Hepatocyte (in vitro differentiated cells): ENCODE results near the gene PALLD. TPM values are rescaled to one million over a fixed set of nuclear protein-coding genes. Genes with fewer than 3 reads are reported as not detected.

Experiments used
- DNase-seq: peaks from one replicate; pipeline ENCODE4 v3.0.0-alpha.2; 2016; ENCODE audit warnings: low spot score
- H2AFZ ChIP-seq: fragments of 200-600 bp; sonication (generic); 2 replicates; pipeline ENCODE4 v1.6.0; 2016; ENCODE audit warnings: antibody characterized with exemption, mild to moderate bottlenecking
- H3K27ac ChIP-seq: fragments of 200-600 bp; sonication (generic); 2 replicates; pipeline ENCODE4 v1.5.1; 2016; ENCODE audit warnings: mild to moderate bottlenecking
- H3K27me3 ChIP-seq: fragments of 200-600 bp; sonication (generic); 2 replicates; pipeline ENCODE4 v1.6.1; 2016
- H3K36me3 ChIP-seq: fragments of 200-600 bp; sonication (generic); replicated peaks from 2 replicates; pipeline ENCODE4 v1.5.1; 2016; ENCODE audit warnings: low read depth; ENCODE audit not compliant: insufficient read depth
- H3K4me1 ChIP-seq: fragments of 200-600 bp; sonication (generic); 2 replicates; pipeline ENCODE4 v1.5.1; 2016; ENCODE audit warnings: mild to moderate bottlenecking, moderate library complexity; ENCODE audit not compliant: insufficient read depth
- H3K4me2 ChIP-seq: fragments of 200-600 bp; sonication (generic); 2 replicates; pipeline ENCODE4 v1.6.0; 2016
- H3K4me3 ChIP-seq: fragments of 200-600 bp; sonication (generic); 2 replicates; pipeline ENCODE4 v1.5.1; 2016; ENCODE audit warnings: mild to moderate bottlenecking
- H3K79me2 ChIP-seq: fragments of 200-600 bp; sonication (generic); 2 replicates; pipeline ENCODE4 v1.6.0; 2017; ENCODE audit warnings: mild to moderate bottlenecking
- H3K9me2 ChIP-seq: fragments of 200-600 bp; sonication (generic); replicated peaks from 2 replicates; pipeline ENCODE4 v1.6.0; 2017; ENCODE audit warnings: mild to moderate bottlenecking; ENCODE audit not compliant: insufficient read depth
- H3K9me3 ChIP-seq: fragments of 200-600 bp; sonication (generic); 2 replicates; pipeline ENCODE4 v1.5.1; 2016; ENCODE audit warnings: low read depth, mild to moderate bottlenecking
- H4K20me1 ChIP-seq: fragments of 200-600 bp; sonication (generic); 2 replicates; pipeline ENCODE4 v1.6.0; 2016; ENCODE audit warnings: mild to moderate bottlenecking; ENCODE audit not compliant: insufficient read depth, poor library complexity, severe bottlenecking
- CTCF ChIP-seq: fragments of 200-600 bp; sonication (generic); IDR thresholded peaks from 2 replicates; pipeline ENCODE4 v1.5.1; 2016; ENCODE audit warnings: antibody characterized with exemption, mild to moderate bottlenecking; ENCODE audit not compliant: poor library complexity
- EZH2 ChIP-seq: fragments of 200-600 bp; sonication (generic); IDR thresholded peaks from 2 replicates; pipeline ENCODE4 v1.6.1; 2016; ENCODE audit warnings: antibody characterized with exemption, mild to moderate bottlenecking, borderline replicate concordance
- EZH2phosphoT487 ChIP-seq: fragments of 200-600 bp; sonication (generic); IDR thresholded peaks from one replicate; pipeline ENCODE4 v1.6.1; 2018; ENCODE audit warnings: antibody characterized with exemption, mild to moderate bottlenecking, low read depth, moderate library complexity; ENCODE audit not compliant: unreplicated experiment, severe bottlenecking
- WGBS: methylation state at CpG from one replicate; pipeline ENCODE4 v1.1.6; 2016; ENCODE audit warnings: low lambda C conversion rate; ENCODE audit errors: missing lambda C conversion rate; 5-methylcytosine and 5-hydroxymethylcytosine counted together
- polyA plus RNA-seq: library from polyadenylated mRNA; unstranded; fragments of >200 nt; fragmentation: Nextera tagmentation; extraction: Ambion mirVana; gene quantifications from 2 replicates; pipeline ENCODE4 v1.2.1, GENCODE V29; 2016
- total RNA-seq: library from RNA; depleted of rRNA; stranded (reverse); fragments of >200 nt; gene quantifications from 2 replicates; pipeline ENCODE4 v1.2.3, GENCODE V29; 2014

PALLD gene
- total and polyA plus RNA-seq, 2 experiments from 2014 or later, result 82.7 to 85.2 TPM

GRCh38 chr4:168794092-168794707 is 297.3 kb downstream of the PALLD start:
- Histone ChIP-seq H4K20me1 (no peaks in the 10 kb centered on the region), H3K9me2 (no peaks in the 10 kb centered on the region), H3K4me1 (peaks cover 23% of the 10 kb centered on the region), H3K4me2 (no peak overlapping the region), H3K79me2 (no peaks in the 10 kb centered on the region), H3K27me3 (no peaks in the 10 kb centered on the region), H3K9me3 (no peaks in the 10 kb centered on the region), H3K36me3 (no peaks in the 10 kb centered on the region), H3K27ac (peak overlapping the region; percentile 87), H3K4me3 (no peak overlapping the region), H2AFZ (no peak overlapping the region)
- WGBS, result 88% methylated on average over 20 of the region's 20 CpGs
- TF ChIP-seq CTCF (no peak), EZH2phosphoT487 (no peak), EZH2 (no peak)
- no peak for DNase-seq

GRCh38 chr4:168794881-168795280 is 298.0 kb downstream of the PALLD start:
- Histone ChIP-seq H3K4me2 (no peak overlapping the region), H3K27me3 (no peaks in the 10 kb centered on the region), H2AFZ (no peak overlapping the region), H3K4me1 (peaks cover 23% of the 10 kb centered on the region), H3K4me3 (no peak overlapping the region), H3K27ac (peak overlapping the region; percentile 87), H4K20me1 (no peaks in the 10 kb centered on the region), H3K79me2 (no peaks in the 10 kb centered on the region), H3K36me3 (no peaks in the 10 kb centered on the region), H3K9me3 (no peaks in the 10 kb centered on the region), H3K9me2 (no peaks in the 10 kb centered on the region)
- 88% methylated on average over 3 of the region's 3 CpGs for WGBS
- DNase-seq, result no peak
- no peak for TF ChIP-seq EZH2
- TF ChIP-seq CTCF, result no peak
- TF ChIP-seq EZH2phosphoT487, result no peak

GRCh38 chr4:168795346-168795745 is 298.5 kb downstream of the PALLD start:
- Histone ChIP-seq H3K79me2 (no peaks in the 10 kb centered on the region), H3K4me3 (no peak overlapping the region), H2AFZ (no peak overlapping the region), H3K27ac (peak overlapping the region; percentile 87), H3K9me3 (no peaks in the 10 kb centered on the region), H3K4me1 (peaks cover 23% of the 10 kb centered on the region), H3K27me3 (no peaks in the 10 kb centered on the region), H3K4me2 (no peak overlapping the region), H3K9me2 (no peaks in the 10 kb centered on the region), H3K36me3 (no peaks in the 10 kb centered on the region), H4K20me1 (no peaks in the 10 kb centered on the region)
- 88% methylated on average over 1 of the region's 1 CpG for WGBS
- no peak for DNase-seq
- TF ChIP-seq EZH2phosphoT487 (no peak), EZH2 (no peak), CTCF (no peak)
